Measurements from ENCODE around the gene SLC46A2.

The SLC46A2 gene

DNA sequence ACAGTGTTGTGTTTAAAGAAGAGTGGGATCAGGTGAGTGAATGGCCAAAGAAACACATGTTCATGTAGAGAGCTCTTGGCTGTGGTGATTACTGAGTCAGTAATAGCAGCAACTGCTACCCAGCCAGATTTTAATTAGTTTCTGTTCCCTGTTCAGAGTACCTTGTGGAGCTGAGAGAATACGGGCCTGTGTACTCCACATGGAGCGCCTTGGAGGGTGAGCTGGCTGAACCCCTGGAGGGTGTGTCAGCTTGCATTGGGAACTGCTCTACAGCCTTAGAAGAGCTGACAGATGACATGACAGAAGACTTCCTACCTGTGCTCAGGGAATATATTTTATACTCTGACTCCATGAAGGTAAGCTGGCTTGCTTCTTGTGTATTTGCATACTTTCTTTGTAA is 52.3 kb downstream of the SLC46A2 start:
- TF ChIP-seq, protein P1, sequence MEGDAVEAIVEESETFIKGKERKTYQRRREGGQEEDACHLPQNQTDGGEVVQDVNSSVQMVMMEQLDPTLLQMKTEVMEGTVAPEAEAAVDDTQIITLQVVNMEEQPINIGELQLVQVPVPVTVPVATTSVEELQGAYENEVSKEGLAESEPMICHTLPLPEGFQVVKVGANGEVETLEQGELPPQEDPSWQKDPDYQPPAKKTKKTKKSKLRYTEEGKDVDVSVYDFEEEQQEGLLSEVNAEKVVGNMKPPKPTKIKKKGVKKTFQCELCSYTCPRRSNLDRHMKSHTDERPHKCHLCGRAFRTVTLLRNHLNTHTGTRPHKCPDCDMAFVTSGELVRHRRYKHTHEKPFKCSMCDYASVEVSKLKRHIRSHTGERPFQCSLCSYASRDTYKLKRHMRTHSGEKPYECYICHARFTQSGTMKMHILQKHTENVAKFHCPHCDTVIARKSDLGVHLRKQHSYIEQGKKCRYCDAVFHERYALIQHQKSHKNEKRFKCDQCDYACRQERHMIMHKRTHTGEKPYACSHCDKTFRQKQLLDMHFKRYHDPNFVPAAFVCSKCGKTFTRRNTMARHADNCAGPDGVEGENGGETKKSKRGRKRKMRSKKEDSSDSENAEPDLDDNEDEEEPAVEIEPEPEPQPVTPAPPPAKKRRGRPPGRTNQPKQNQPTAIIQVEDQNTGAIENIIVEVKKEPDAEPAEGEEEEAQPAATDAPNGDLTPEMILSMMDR (IDR thresholded peaks at IDR 0.05; ENCODE audit: borderline replicate concordance, insufficient read depth, low read depth, low read length), result no peak
- no peak overlapping the region for H3K4me3 ChIP-seq (ENCODE audit: low read depth, low read length)

DNA sequence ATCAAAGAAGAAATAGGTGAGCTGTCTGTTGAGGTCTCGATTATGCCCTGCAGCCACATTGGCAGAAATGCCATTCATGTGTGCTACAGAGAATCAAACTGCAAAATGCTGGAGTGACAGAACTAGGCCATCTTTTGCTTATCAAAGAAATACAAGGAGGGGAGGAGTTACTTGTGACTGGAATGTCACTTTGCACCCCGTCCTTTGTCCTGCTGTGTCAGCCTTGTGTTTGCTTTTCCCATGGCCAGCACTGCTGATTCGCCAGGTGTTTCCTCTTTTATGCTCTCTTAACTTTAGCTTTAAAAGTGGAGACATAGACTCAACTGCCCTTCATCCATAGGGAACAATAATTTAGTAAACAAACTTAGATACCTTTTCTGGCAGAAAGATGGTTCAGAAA is 54.3 kb downstream of the SLC46A2 start:
- TF ChIP-seq, protein P1 (IDR thresholded peaks at IDR 0.05; ENCODE audit: borderline replicate concordance, insufficient read depth, low read depth, low read length), result no peak

DNA sequence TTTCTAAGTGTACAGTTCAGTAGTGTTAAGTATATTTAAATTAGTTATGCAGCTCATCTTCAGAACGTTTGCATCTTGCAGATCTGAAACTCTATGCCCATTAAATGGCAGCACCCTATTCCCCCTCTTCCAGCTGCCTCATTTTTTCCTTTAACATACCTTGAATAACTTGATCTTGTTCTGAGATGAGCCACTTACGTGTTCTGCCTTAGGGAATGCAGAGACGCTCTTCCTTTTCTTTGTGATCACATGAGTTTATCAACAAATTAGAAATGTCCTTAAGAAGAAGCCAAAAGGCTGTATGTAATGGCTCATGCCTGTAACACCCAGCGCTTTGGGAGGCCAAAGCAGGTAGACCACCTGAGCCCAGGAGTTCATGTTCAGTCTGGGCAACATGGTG is 57.6 kb downstream of the SLC46A2 start:
- TF ChIP-seq, protein P1 (IDR thresholded peaks at IDR 0.05; ENCODE audit: borderline replicate concordance, insufficient read depth, low read depth, low read length), result no peak
- no peak overlapping the region for H3K4me3 ChIP-seq (ENCODE audit: low read depth, low read length)

More for the DNA sequence above, 54.3 kb downstream of the SLC46A2 start:
- no peak overlapping the region for H3K4me3 ChIP-seq (ENCODE audit: low read depth, low read length)

DNA sequence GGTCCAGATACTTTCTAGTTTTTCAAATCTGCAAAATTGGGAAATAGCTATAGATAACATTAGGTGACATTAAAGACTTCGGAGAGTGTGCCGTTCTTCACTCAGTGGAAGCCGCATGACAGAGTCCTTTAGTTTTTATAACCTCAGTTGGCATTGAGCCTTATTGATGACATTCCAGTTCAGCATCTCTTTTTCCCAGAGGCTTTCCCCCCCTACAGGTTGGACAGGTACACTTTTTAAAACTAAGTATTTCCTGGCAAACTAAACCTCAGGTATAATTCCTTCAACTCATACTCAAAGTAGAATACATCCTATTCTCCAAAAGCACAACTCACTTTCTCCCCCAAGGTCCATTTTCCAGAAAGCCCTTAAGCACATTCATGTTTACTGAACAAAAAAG is 58.7 kb downstream of the SLC46A2 start:
- TF ChIP-seq, protein P1 (IDR thresholded peaks at IDR 0.05; ENCODE audit: borderline replicate concordance, insufficient read depth, low read depth, low read length), result no peak
- no peak overlapping the region for H3K4me3 ChIP-seq (ENCODE audit: low read depth, low read length)

DNA sequence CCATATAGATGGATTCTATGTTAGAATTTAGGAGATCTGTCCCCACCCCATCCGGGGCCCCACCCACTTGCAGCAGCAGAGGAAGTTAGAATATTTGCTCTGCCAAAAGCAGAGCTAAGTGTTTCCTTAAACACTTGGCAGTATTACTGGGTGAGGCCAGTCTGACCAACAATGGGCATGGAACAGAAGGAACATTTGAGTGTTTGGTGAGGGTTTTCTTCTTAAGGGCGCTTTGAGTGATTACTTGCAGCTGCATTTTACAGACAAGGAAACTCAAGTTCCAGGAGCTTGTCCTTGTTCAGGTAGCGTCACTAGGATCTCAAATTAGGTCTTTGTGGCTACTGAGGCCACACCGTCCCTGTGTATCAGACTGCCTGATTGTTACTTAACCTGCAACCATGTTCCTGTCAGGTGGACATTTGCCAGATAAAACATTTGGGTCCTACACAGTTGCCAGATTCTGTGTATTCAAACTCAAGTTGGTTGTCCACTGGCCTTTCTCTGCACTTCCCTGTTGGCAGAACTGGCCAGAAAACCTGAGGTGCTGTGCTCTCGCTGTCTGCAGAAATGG is 59.3 kb downstream of the SLC46A2 start:
- no peak overlapping the region for H3K4me3 ChIP-seq (ENCODE audit: low read depth, low read length)
- TF ChIP-seq, protein P1 (IDR thresholded peaks at IDR 0.05; ENCODE audit: borderline replicate concordance, insufficient read depth, low read depth, low read length), result no peak

All from GM12875 (cell line).